Epidermal melanocyte (primary cell): Measurements from ENCODE around the gene BLM.
"Not testable (repeated sequence)": the region's sequence is repeated elsewhere in the genome, so short reads cannot be mapped to it uniquely, and the experiment has no call there.

ENCODE experiments used
- DNase-seq: peaks from one replicate; pipeline ENCODE4 v3.0.0; 2011; ENCODE audit warnings: low spot score; ENCODE audit not compliant: insufficient read length

Gene BLM

DNA sequence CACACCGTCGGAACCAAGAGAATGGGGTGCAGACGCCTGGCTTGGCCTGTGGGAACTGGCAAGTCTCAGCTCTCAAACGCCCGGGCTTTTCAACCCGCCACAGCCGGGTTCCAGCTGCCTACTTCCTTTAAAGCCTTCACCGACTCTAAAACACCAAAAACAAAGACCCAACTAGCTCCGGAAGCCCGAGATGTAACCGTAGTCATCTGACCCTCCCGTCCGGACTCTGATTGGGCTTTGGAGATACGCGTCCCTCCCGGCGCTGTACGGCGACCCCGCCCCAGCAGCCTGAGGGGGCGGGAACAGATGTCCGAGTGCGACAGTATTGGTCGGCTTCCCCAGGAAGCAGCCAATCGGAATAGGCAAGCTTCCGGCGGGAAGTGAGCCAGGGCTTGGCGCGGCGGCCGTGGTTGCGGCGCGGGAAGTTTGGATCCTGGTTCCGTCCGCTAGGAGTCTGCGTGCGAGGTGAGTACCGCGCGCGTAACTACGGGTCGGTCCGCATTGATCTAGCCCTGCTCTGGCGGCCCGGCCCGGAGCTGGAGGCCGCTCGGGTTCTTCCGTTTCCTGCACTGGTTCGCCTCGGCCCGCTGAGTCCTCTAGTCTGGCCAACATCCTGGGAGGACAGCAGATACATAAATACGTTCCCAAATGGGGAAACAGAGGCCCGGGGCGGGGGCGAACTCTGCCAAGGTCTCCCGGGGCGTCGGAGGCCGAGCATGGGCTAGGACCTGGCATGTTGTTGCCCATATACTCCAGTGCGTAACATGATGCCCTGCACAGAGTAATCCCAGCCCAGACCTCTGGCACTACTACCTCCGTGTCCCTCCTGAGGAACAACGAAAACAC is at the start of gene BLM:
Gene BLM, plus strand, starts transcription at position 371 of the 846 bp plus-strand sequence. CDS start 30,047 bp downstream, outside the sequence.
- peak; percentile 96 for DNase-seq

DNA sequence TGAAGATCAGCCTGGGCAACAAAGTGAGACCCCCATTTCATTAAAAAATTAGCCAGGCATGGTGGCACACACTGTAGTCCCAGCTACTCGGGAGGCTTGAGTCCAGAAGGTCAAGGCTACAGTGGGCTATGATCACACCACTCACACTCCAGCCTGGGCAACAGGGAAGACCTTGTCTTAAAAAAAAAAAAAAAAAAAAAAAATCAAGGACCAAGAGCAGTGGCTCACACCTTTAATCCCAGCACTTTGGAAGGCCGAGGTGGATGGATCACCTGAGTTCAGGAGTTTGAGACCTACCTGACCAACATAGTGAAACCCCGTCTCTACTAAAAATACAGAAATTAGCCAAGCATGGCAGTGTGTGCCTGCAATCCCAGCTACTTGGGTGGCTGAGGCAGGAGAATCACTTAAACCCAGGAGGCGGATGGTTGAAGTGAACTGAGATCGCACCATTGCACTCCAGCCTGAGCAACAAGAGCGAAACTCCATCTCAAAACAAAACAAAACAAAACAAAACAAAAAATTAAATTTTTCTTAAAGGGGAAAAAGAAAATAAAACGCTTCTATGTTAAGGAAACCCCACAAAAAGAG is 49.3 kb upstream of the BLM start:
- not testable (repeated sequence) for DNase-seq

DNA sequence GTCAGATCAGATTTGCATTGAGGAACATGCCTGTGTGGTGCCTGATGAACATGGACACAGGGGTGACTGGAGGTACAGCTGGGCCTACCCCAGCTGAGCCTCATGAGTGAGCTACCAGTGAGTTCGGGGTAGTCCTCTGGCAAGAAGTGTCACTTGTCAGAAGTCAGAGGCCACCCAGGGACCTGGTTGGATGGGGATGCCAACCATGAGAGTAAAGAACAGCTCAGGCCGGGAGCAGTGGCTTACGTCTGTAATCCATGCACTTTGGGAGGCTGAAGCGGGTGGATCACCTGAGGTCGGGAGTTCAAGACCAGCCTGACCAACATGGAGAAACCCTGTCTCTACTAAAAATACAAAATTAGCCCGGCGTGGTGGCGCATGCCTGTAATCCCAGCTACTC is 46.5 kb upstream of the BLM start:
- DNase-seq: not testable (repeated sequence)

DNA sequence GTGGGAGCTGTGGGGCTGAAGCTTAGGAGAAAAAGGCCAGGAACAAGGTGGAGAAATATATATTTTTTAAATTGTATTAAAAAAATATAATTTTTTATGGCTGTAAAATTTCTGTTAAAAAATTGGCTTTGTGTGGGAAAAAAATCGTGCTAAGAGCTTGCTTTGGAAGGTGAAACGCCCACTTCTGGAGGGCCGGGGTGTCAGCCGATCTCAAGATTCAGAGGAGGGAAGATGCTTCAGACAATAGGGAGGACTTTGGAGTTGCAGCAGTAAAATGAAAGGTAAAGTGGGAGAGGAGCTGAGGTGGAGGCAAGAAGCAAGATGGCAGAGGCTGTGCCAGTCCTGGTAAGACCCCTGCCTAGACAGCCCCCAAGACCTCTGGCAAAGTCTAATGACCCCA is 45.9 kb upstream of the BLM start:
- DNase-seq: no peak

DNA sequence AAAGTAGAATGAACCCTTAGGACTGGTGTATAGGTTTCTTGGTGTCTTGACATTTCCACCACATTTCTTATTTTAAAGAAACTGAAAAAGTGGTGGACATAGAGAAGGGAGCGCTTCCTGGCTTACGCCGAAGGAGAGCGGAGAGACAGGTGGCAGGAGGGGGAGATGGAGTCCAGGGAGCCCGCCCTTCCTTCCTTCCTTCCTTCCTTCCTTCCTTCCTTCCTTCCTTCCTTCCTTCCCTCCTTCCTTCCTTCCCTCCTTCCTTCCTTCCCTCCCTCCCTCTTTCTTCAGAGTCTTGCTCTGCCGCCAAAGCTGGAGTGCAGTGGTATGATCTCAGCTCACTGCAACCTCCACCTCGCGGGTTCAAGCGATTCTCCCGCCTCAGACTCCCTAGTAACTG is 43.8 kb upstream of the BLM start:
- not testable (repeated sequence) for DNase-seq

DNA sequence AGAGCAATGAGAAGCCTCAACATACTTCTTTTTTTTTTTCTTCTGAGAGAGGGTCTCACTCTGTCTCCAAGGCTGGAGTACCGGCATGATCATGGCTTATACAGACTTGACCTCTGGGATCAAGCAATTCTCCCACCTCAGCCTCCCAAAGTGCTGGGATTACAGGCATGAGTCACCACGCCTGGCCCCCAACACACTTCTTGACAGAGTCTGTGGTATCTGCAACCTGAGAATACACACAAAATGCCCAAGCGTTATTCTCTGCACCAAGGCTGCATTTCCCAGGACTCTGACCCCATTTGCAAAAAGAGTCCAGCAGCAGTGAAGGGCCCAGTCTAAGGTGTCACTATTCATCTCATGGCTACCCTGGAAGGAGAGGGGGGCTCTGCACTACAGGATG is 42.7 kb upstream of the BLM start:
- no peak for DNase-seq

DNA sequence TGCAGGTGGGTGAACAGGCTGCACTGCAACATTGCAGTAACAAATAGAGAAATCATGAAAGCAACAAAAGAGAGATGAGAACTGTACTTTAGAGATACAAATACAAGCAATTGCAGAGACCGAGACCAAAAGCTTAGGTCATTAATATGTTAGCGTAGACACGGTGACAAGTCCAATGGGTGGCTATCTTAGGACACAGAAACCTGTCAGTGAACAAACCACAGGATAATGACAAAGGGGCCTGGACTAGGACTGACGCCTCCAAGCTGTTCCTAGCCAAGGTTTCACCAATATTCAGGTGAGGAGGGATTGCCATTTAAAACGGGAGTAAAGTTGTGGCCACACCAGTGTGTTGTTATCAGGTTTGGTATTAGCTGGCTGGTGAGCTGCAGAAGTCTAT is 41.7 kb upstream of the BLM start:
- DNase-seq: no peak

DNA sequence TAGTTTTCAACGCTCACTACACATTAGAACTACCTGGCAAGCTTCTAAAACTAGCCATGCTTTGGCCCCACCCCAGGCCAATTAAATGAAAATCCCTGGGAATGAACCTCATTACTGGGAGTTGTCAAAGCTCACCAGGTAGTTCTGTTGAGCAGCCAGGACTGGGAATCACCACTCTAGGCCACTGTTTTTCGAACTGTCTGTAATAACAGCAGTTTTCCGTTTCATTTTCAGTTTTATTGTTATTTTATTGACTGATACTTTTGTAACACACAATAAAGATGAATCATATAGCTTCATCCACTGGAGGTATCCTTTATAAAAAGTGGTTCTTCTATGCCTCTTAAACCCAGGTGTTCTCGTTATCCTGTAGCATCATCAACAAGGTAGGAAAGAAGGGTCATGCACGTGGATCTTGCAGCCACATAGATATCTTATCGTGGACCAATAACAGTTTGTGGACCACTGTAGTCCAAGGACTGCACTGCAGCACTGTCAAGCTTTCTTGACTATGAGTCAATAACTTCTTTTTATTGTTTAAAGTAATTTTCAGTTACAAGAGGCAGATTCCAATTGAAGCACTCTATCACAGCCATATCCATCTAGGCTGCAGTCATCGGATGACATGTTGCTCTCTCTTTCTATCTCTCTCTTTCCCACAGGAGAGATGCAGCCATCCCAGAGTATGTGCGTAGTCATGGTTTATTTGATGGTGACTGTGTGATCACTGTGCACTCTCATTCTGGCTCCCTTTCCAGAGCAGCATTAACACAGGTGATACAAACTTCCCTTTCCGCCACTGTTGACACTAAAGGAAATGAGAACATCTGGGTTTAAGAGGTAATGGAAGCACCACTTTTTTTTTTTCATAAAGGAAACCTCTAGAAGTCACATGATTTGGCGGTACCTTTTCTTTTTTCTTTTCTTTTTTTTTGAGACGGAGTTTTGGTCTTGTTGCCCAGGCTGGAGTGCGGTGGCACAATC is 39.0 kb upstream of the BLM start:
- no peak for DNase-seq

DNA sequence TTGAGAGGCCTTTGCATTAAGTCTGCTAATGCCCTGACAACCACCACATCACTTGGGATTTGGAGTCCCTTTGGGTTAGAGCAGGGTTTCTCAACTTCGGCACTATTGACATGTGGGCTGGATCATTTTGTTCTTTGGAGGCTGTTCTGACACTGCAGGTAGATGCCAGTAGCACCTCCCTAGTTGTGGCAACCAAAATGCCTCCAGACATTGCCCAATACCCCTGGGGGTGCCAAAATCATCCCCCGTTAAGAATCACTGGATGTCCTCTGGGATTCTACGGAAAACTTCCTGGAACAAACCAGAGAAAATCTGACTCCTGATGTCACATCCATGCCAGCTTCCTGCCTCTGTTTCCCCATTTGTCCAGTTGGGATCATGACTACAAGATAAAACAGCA is 37.2 kb upstream of the BLM start:
- DNase-seq: no peak

DNA sequence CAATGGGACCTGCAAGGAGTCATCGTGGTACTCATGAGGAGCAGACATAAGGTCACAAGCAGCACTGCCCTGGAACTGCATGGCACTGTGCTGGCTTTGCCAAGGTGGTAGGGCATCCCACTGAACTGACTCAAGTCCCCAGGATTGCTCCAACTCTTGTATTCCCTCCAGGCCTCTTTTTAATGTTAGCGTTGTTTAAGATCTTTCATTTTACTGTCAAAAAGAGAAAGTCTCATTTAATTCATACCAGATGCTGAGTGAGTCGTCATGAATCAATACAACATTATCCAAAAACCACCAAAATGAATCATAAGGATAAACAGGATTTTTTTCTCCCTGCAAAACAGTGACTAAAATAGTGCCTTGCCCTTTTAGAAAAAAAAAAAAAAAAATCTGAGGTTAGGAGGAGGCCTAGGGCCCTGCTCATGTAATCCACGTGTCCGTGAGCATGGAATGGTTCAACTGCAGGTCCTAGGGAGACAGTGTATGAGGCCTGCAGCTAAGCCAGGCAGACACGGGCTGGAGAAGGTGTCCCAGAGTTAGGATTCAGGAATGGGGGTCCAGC is 36.7 kb upstream of the BLM start:
- DNase-seq: peak; percentile 83

DNA sequence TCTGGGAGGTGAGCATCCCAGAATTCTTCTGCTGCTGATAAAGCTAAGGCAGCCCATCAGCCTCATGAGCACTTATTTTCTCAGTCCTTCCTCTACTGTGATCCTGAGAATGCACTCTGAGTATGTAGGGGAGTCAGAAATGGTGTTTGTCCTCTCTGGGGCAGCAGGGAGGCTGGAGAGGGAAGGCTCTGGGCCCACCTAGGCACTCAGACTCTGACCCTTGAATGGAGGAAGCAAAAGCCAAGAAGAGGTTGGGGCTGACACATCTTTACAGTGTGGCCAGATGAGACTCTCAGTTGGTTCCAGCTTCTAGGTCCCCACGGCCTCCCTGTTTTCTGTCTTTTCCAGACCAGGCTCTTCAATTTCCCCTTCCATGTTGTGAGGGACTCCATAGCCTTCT is 36.1 kb upstream of the BLM start:
- no peak for DNase-seq

DNA sequence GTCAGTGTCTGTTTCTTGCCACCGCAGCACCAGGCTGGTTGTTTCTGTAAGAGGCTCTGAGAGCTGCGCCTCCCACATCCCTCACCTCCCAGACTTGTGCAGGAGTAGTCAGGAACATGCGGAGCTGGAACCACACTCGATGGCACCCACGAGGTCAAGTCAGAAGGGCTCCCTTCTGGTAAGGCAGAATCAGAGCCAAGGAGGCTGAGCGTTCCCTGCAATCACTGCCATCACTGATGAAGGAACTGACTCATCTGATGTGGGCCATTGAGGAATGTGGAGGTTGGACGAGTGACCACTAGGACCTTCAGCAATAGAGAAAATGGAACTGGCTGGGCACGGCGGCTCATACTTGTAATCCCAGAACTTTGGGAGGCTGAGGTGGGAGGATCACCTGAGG is 35.7 kb upstream of the BLM start:
- DNase-seq: no peak

DNA sequence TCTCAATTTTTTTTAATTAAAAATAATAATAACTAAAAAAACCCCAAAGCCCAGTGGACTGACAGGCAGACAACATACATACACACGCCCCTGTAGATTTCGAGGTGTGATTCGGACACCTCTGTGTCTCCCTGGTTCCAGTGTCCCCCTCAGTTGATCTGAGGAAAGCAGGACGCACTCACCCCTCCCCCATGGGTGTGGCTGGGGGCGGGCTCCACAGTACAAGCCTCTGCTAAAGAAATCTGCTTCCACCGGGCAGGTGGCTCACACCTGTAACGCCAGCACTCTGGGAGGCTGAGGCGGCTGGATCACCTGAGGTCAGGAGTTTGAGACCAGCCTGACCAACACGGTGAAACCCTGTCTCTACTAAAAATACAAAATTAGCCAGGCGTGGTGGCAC is 33.8 kb upstream of the BLM start:
- DNase-seq: no peak

DNA sequence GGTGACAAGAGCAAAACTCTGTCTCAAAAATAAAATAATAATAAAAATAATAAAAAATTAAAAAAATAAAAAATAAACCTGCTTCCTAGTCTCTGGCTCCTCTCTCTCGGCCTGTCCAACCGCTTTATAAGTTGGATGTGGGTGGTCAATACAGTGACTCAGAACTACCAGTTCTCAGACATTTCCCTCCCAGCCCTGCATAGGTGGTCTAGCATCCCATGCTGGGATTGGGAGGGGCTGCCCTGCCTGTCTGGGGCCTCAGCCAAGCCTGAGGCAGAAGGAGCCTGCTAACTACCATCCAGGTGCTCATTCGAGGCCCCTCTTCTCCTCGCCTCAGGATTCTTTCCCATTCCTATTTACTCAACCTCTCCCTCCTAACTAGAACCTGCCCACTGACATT is 33.3 kb upstream of the BLM start:
- no peak for DNase-seq

DNA sequence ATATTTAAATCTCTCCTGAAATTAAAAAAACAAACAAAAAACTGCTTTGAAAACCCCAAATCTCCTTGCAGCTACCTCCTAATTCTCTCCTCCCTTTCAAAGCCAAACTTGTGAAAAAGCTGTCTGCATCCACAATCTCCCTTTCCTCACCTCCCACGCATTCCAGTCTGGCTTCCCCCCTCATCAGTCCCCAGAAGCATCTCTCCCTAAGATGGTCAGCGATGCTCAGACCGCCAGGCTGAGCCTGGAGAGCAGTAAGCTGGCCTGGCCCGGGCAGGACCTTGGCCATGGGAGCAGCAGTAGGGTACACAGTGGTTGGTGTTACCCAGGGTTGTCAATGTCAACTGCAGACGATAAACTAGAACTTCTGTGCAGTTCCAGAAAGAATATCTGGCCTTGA is 32.9 kb upstream of the BLM start:
- DNase-seq: no peak

DNA sequence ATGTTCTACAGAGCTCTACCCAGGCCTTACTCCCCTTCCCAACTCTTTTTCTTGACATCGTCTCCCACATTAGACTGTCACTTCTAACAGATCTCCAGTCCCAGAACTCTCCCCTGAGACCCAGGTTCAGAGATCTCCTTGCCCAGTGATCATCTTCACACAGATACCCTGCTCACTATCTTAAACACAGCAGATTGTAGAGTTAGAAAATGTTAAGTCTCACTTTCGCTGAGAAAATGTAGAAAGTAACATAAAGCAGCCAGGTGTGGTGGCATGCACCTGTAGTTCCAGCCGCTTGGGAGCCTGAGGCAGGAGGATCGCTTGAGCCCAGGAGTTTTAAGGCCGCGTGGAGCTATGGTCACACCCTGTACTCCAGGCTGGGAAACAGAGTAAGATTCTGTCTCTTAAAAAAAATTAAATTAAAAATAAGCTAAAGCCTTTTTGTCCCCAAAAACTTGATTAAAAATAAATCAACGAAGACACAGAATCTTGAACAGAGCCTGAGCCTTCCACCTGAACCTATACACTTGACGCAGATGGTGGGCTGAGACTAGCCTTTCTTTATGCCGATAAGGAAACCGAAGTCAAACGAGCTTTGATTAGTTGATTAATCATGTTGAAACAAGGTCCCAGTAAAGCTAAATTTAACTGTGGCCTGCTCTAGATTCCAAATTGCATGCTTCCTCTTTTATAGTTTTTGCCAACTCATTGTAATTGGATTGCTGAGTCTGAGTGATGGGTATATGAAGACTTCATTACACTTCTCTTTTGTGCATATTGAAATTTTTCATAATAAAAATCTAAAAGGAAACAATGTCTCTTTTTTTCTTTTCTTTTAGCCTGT is 31.3 kb upstream of the BLM start:
- DNase-seq: no peak

DNA sequence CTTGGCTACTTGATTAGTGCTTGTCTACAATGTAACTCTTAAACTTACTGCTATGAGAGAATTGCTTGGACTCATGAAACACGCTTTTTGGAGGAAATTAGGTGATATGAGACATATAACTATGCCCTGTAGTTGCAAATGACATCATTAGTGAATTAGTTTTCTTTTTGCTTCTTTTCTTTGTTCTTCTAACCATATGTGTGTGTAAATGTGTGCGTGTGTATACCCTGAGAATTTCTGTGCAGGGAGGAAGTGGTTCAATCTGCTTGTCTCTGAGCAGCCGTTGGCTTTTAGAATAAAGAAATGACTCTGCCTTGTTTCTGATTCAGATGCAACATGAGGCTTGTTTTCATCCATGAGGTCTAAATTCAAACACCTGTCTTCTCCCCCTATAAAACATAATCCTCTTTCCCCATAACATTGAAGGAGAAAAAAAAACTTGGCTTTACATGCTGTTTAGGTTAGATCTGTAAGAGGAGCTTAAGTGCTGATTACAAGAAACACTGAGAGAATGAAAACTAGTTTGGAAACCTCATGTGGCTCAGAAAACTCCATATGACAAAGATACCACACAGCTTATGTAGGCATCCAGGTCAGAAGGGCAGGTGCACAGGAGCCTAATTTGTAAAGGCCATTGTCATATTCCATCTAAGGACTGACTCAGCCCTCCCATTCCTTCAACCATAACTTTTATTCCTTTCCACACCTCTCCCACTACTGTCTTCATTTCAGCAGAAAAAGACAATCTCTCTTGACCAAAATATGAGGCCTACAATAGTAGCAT is 30.5 kb upstream of the BLM start:
- no peak for DNase-seq

DNA sequence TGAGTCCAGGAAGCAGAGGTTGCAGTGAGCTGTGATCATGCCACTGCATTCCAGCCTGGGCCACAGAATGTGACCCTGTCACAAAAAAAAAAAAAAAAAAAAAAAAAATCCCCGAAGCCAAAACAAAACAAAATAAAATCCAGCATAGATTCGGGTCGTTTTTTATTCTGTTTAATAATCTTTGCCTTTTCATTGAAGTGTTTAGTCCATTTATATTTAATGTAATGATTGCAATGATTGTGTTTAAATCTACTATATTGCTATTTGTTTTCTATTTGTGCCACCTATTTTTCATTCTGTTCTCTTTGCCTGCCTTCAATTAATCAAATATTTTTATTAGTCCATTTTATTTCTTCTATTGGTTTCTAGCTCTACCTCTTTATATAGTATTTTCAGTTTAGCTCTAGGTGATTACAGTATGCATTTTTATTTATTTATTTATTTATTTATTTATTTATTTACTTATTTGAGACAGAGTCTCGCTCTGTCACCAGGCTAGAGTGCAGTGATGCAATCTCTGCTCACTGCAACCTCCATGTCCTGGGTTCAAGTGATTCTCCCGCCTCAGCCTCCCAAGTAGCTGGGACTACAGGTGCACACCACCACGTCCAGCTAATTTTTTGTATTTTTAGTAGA is 27.7 kb upstream of the BLM start:
- DNase-seq: not testable (repeated sequence)

DNA sequence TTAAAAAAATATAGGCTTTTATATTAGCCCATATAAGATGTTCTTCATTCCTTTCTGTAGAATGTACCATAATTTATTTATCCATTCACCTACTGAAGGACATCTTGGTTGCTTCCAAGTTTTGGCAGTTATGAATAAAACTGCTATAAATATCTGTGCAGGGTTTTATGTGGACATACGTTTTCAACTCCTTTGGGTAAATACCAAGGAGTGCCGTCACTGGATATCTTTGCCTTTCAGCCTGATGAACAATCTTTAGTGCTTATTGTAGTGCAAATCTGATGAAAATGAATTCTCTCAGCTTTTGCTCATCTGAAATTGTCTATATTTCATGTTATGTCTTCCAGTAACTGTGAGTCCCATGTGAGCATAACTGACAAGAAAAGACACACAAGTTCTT is 26.6 kb upstream of the BLM start:
- no peak for DNase-seq
